NB4 (cell line): ENCODE results near the gene MPRIP.

Experiments
- POLR2A ChIP-seq: IDR thresholded peaks from 2 replicates; pipeline ENCODE4 v1.6.1; 2011; ENCODE audit warnings: mild to moderate bottlenecking; ENCODE audit not compliant: insufficient read length; ENCODE audit errors: extremely low read depth
- TF ChIP-seq, protein P1 (sequence below): IDR thresholded peaks from one replicate; pipeline ENCODE4 v1.5.1; 2012; ENCODE audit warnings: low read depth, low read length

DNA sequence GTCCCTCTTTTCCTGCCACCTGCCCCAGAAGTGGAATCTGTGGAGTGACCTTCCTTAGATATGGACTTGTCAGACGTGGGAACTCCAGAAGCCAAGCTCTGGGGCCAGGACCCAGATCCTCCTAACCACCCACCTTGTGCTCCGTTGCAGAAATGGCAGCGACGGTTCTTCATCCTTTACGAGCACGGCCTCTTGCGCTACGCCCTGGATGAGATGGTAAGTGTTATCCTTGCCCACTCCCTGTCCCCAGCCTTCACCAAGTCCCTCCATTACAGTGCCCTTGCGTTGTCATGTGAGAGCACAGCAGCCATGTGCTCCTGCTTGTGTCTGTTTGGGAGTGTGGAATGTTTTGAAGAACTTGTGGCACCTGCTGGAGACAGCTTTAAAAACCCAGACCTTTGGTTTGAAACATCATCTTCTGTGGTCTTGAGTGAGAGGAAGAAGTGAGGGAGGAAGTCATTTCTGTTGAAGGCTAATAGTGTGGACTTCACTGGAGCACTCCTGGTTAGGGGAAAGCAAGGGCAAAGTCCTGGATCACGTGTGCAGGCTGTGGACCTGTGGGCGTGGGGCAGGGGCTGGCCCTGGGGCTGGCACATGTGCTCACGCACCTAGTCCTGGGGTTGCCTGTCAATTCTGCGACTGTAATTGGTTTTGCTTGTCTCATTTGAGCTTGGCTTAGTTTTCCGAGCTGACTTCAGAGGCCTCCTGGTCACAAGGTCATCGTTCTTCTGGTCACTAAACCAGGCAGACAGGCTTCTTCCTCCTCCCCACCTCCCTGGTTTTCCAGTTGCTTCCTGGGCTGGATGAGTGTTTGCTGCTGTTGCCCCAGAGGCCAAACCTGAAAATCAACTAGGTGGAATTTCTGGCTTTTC is 35.8 kb downstream of the MPRIP start:
- TF ChIP-seq, protein P1, sequence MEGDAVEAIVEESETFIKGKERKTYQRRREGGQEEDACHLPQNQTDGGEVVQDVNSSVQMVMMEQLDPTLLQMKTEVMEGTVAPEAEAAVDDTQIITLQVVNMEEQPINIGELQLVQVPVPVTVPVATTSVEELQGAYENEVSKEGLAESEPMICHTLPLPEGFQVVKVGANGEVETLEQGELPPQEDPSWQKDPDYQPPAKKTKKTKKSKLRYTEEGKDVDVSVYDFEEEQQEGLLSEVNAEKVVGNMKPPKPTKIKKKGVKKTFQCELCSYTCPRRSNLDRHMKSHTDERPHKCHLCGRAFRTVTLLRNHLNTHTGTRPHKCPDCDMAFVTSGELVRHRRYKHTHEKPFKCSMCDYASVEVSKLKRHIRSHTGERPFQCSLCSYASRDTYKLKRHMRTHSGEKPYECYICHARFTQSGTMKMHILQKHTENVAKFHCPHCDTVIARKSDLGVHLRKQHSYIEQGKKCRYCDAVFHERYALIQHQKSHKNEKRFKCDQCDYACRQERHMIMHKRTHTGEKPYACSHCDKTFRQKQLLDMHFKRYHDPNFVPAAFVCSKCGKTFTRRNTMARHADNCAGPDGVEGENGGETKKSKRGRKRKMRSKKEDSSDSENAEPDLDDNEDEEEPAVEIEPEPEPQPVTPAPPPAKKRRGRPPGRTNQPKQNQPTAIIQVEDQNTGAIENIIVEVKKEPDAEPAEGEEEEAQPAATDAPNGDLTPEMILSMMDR = no peak
- no peak for TF ChIP-seq POLR2A
